K562 (cell line): Measurements from ENCODE around the gene MICAL2. TPM values are rescaled to one million over a fixed set of nuclear protein-coding genes. Genes with fewer than 3 reads are reported as not detected.

Experiments
- ARID1B ChIP-seq: fragments of 450-650 bp; IDR thresholded peaks from 2 replicates; pipeline ENCODE4 v1.6.1; 2016; ENCODE audit warnings: antibody characterized with exemption, mild to moderate bottlenecking, inconsistent platforms
- ATF7 ChIP-seq: fragments of 450-650 bp; IDR thresholded peaks from 2 replicates; pipeline ENCODE4 v1.7.1; 2014; ENCODE audit warnings: mild to moderate bottlenecking, moderate library complexity
- FOXK2 ChIP-seq, 2 experiments: fragments of 450-650 bp; IDR thresholded peaks in 1 of 2; conservative IDR thresholded peaks in 1 of 2; 2 replicates each; pipeline ENCODE4 v1.6.1; 2016; ENCODE audit warnings: low read depth in 2 of 2, mild to moderate bottlenecking in 1 of 2
- GATAD2A ChIP-seq: fragments of 450-650 bp; IDR thresholded peaks from 2 replicates; pipeline ENCODE4 v1.6.1; 2017
- GATAD2B ChIP-seq: fragments of 450-650 bp; IDR thresholded peaks from 2 replicates; pipeline ENCODE4 v1.6.1; 2017; ENCODE audit warnings: mild to moderate bottlenecking, borderline replicate concordance
- HDAC2 ChIP-seq: fragments of 450-650 bp; IDR thresholded peaks from 2 replicates; pipeline ENCODE4 v1.6.1; 2016; ENCODE audit warnings: mild to moderate bottlenecking
- KLF16 ChIP-seq: IDR thresholded peaks from 2 replicates; pipeline ENCODE4 v1.6.1; 2016; ENCODE audit warnings: antibody characterized with exemption
- NCOR1 ChIP-seq: fragments of 450-650 bp; IDR thresholded peaks from 2 replicates; pipeline ENCODE4 v1.6.1; 2016; ENCODE audit warnings: mild to moderate bottlenecking, moderate library complexity
- POLR2AphosphoS5 ChIP-seq: IDR thresholded peaks from 2 replicates; pipeline ENCODE4 v1.6.1; 2011; ENCODE audit warnings: mild to moderate bottlenecking, low read depth, low read length, moderate library complexity; ENCODE audit not compliant: control insufficient read depth, insufficient read depth
- RBM15 ChIP-seq: fragments of 200-400 bp; formaldehyde crosslinking; IDR thresholded peaks from 2 replicates; pipeline ENCODE4 v1.6.1; 2018; ENCODE audit warnings: mild to moderate bottlenecking, low read length, moderate library complexity; ENCODE audit not compliant: insufficient read depth
- RCOR1 ChIP-seq, 2 experiments: IDR thresholded peaks; 2 replicates each; pipeline ENCODE4 v1.6.1; 2012; ENCODE audit warnings: low read depth in 2 of 2, low read length in 2 of 2, borderline replicate concordance in 1 of 2, improper control_type of control experiment in 1 of 2
- SOX6 ChIP-seq: fragments of 450-650 bp; IDR thresholded peaks from 2 replicates; pipeline ENCODE4 v1.6.1; 2014; ENCODE audit warnings: mild to moderate bottlenecking
- TAL1 ChIP-seq: fragments of 450-650 bp; IDR thresholded peaks from 2 replicates; pipeline ENCODE4 v1.6.1; 2016; ENCODE audit warnings: mild to moderate bottlenecking
- TCFL5 ChIP-seq: fragments of 250-450 bp; sonication (Bioruptor Pico); conservative IDR thresholded peaks from 2 replicates; pipeline ENCODE4 v1.6.1; 2021; ENCODE audit warnings: mild to moderate bottlenecking, moderate library complexity, matching md5 sums
- ZFX ChIP-seq: sonication (generic); formaldehyde crosslinking; IDR thresholded peaks from 2 replicates; pipeline ENCODE4 v1.8.0; 2022; ENCODE audit warnings: mild to moderate bottlenecking, missing genetic modification reagents, moderate library complexity
- ZNF583 ChIP-seq: fragments of 250-450 bp; sonication (Bioruptor Pico); IDR thresholded peaks from 2 replicates; pipeline ENCODE4 v1.4.0; 2020
- polyA plus RNA-seq, 8 experiments: library from polyadenylated mRNA; depleted of rRNA in 4 of 8; stranded (reverse) in 5 of 8; unstranded in 3 of 8; fragments of >200 nt; fragmentation: Nextera tagmentation in 2 of 8; fragmentation: Illumina TruSeq in 1 of 8; extraction: Ambion mirVana in 2 of 8; extraction: Trizol in 1 of 8; gene quantifications; 2 replicates each; pipeline versions ENCODE4 v1.2.1 to v1.2.3, GENCODE V29; 2011 to 2014; ENCODE audit warnings: inconsistent platforms in 1 of 8, missing spikeins in 1 of 8
- total RNA-seq, 7 experiments: library from RNA; depleted of rRNA in 6 of 7; stranded (reverse); fragments of >200 nt in 6 of 7; fragmentation: Illumina TruSeq in 2 of 7; extraction: Trizol in 2 of 7; gene quantifications; 2 replicates each; pipeline versions ENCODE4 v1.2.1 to v1.2.3, GENCODE V29; 2011 to 2021; ENCODE audit warnings: low replicate concordance in 1 of 7
- TF ChIP-seq, protein P1 (sequence below), 2 experiments: fragments of 200-800 bp in 1 of 2; sonication (Bioruptor generic) in 1 of 2; sonication (generic) in 1 of 2; formaldehyde crosslinking in 1 of 2; IDR thresholded peaks in 1 of 2; conservative IDR thresholded peaks in 1 of 2; 2 replicates each; pipeline versions ENCODE4 v1.5.0 to v1.6.1; 2016 to 2020; ENCODE audit warnings: missing compliant biosample characterization in 1 of 2, missing genetic modification characterization in 1 of 2, missing genetic modification reagents in 1 of 2
- TF ChIP-seq, protein P2 (sequence below): sonication (generic); formaldehyde crosslinking; IDR thresholded peaks from 2 replicates; pipeline ENCODE4 v1.8.0; 2022; ENCODE audit warnings: missing genetic modification reagents, mild to moderate bottlenecking, moderate library complexity, borderline replicate concordance
- TF ChIP-seq, protein P3 (sequence below): fragments of 450-650 bp; IDR thresholded peaks from 2 replicates; pipeline ENCODE4 v1.6.1; 2016; ENCODE audit warnings: mild to moderate bottlenecking
- TF ChIP-seq, protein P4 (sequence below), 2 experiments: fragments of 450-650 bp; IDR thresholded peaks; 2 replicates each; pipeline ENCODE4 v1.6.1; 2016
- TF ChIP-seq, protein P5 (sequence below): fragments of 200-800 bp; sonication (Bioruptor generic); IDR thresholded peaks from 2 replicates; pipeline ENCODE4 v1.6.1; 2017; ENCODE audit warnings: missing genetic modification characterization, missing compliant biosample characterization

Gene MICAL2
- total and polyA plus RNA-seq, 9 of the 15 experiments (the other 6 are each of a cell fraction or from before 2014, with no cell fraction given): 4.7 to 64.2 (median 33.6) TPM

DNA sequence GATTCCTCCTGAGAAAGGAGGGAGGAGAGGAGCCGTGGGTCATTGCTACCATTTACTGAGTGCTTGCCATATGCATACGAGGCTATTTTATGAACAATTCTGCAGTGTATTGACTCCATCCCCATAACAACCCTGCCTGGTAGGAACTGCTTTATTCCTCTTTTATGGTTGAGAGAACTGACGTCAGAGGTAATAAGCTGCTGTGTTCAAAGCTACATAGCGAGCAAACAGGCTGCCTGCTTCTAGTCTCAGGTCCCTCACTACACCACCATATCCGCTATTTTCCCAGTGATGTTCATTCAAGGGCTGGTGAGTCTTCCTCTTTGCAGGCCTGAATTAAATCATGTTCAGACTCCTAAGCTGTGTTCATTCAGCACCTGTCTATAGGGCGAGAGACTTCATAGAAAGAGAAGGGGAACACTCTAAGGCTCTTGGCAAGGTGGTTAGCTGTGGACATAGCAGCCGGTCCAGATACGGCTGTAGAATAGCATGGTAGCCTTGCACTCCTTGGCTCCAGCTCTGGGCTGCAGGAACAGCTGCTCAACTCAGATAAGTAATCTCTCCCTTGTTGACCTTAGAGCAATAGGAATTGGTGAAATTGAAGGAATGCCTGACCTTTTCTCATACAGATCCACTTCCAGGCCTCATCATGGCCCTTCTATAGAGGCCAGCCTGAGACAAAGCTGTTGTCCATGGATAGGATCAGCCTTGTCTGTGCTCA, 82.6 kb downstream of the MICAL2 start (continued):
- TF ChIP-seq RCOR1 (IDR thresholded peaks at IDR 0.05; ENCODE audit: borderline replicate concordance in 1 of 2, low read depth in 2 of 2, low read length in 2 of 2): peak in 1 of 2 experiments; percentile 75; a peak in 1 of 4 replicates
- TF ChIP-seq, protein P1, sequence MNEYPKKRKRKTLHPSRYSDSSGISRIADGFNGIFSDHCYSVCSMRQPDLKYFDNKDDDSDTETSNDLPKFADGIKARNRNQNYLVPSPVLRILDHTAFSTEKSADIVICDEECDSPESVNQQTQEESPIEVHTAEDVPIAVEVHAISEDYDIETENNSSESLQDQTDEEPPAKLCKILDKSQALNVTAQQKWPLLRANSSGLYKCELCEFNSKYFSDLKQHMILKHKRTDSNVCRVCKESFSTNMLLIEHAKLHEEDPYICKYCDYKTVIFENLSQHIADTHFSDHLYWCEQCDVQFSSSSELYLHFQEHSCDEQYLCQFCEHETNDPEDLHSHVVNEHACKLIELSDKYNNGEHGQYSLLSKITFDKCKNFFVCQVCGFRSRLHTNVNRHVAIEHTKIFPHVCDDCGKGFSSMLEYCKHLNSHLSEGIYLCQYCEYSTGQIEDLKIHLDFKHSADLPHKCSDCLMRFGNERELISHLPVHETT (CRISPR knock-in tag; conservative IDR thresholded peaks at IDR 0.05 in 1 of 2, IDR thresholded peaks at IDR 0.05 in 1 of 2): no peak
- TF ChIP-seq, protein P2, sequence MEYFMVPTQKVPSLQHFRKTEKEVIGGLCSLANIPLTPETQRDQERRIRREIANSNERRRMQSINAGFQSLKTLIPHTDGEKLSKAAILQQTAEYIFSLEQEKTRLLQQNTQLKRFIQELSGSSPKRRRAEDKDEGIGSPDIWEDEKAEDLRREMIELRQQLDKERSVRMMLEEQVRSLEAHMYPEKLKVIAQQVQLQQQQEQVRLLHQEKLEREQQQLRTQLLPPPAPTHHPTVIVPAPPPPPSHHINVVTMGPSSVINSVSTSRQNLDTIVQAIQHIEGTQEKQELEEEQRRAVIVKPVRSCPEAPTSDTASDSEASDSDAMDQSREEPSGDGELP: peak; percentile 89
- TF ChIP-seq POLR2AphosphoS5: peak; percentile 71
- TF ChIP-seq, protein P3, sequence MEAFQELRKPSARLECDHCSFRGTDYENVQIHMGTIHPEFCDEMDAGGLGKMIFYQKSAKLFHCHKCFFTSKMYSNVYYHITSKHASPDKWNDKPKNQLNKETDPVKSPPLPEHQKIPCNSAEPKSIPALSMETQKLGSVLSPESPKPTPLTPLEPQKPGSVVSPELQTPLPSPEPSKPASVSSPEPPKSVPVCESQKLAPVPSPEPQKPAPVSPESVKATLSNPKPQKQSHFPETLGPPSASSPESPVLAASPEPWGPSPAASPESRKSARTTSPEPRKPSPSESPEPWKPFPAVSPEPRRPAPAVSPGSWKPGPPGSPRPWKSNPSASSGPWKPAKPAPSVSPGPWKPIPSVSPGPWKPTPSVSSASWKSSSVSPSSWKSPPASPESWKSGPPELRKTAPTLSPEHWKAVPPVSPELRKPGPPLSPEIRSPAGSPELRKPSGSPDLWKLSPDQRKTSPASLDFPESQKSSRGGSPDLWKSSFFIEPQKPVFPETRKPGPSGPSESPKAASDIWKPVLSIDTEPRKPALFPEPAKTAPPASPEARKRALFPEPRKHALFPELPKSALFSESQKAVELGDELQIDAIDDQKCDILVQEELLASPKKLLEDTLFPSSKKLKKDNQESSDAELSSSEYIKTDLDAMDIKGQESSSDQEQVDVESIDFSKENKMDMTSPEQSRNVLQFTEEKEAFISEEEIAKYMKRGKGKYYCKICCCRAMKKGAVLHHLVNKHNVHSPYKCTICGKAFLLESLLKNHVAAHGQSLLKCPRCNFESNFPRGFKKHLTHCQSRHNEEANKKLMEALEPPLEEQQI: no peak
- TF ChIP-seq FOXK2 (conservative IDR thresholded peaks at IDR 0.05 in 1 of 2, IDR thresholded peaks at IDR 0.05 in 1 of 2; ENCODE audit: low read depth in 2 of 2): peak; percentile 90 to 94
- peak; percentile 34; the same call in 1 of the 2 replicates for TF ChIP-seq KLF16
- TF ChIP-seq, protein P4, sequence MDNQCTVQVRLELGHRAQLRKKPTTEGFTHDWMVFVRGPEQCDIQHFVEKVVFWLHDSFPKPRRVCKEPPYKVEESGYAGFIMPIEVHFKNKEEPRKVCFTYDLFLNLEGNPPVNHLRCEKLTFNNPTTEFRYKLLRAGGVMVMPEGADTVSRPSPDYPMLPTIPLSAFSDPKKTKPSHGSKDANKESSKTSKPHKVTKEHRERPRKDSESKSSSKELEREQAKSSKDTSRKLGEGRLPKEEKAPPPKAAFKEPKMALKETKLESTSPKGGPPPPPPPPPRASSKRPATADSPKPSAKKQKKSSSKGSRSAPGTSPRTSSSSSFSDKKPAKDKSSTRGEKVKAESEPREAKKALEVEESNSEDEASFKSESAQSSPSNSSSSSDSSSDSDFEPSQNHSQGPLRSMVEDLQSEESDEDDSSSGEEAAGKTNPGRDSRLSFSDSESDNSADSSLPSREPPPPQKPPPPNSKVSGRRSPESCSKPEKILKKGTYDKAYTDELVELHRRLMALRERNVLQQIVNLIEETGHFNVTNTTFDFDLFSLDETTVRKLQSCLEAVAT (IDR thresholded peaks at IDR 0.05): 0 out of 4 replicates have a peak, but pooled peaks have one; percentile 9 to 38
- TF ChIP-seq ZFX: peak; percentile 71
- no peak for TF ChIP-seq TCFL5
- TF ChIP-seq GATAD2A: no peak
- peak; percentile 84 for TF ChIP-seq NCOR1
- peak; percentile 91 for TF ChIP-seq TAL1
- TF ChIP-seq, protein P5, sequence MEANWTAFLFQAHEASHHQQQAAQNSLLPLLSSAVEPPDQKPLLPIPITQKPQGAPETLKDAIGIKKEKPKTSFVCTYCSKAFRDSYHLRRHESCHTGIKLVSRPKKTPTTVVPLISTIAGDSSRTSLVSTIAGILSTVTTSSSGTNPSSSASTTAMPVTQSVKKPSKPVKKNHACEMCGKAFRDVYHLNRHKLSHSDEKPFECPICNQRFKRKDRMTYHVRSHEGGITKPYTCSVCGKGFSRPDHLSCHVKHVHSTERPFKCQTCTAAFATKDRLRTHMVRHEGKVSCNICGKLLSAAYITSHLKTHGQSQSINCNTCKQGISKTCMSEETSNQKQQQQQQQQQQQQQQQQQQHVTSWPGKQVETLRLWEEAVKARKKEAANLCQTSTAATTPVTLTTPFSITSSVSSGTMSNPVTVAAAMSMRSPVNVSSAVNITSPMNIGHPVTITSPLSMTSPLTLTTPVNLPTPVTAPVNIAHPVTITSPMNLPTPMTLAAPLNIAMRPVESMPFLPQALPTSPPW (CRISPR knock-in tag): no peak; the same call in 1 of the 2 replicates
- peak; percentile 35; the same call in 1 of the 2 replicates for TF ChIP-seq GATAD2B
- peak; percentile 94 for TF ChIP-seq ARID1B
- peak; percentile 80 for TF ChIP-seq SOX6
- no peak for TF ChIP-seq RBM15
- peak; percentile 54; the same call in 1 of the 2 replicates for TF ChIP-seq ATF7
- TF ChIP-seq HDAC2: peak; percentile 66
- no peak for TF ChIP-seq ZNF583 (CRISPR knock-in tag)
